Esophagus muscularis mucosa (tissue), 2 donors: ENCODE data around the gene EHMT2.

Experiments used
- EP300 ChIP-seq: sonication (generic); formaldehyde crosslinking; IDR thresholded peaks from one replicate; pipeline ENCODE4 v1.6.1; 2017; ENCODE audit warnings: antibody characterized with exemption
- POLR2A ChIP-seq: fragments of 450-650 bp; IDR thresholded peaks from one replicate; pipeline ENCODE4 v1.6.1; 2017; ENCODE audit warnings: antibody characterized with exemption, moderate library complexity, mild to moderate bottlenecking, low read depth

GRCh38 chr6:31877125-31877650, 20.3 kb downstream of the EHMT2 start:
- TF ChIP-seq EP300 (no peak), POLR2A (no peak)
